ENCODE data around the gene P4HB. TPM values are rescaled to one million over a fixed set of nuclear protein-coding genes. Genes with fewer than 3 reads are reported as not detected.
"Not testable (repeated sequence)": the region's sequence is repeated elsewhere in the genome, so short reads cannot be mapped to it uniquely, and the experiment has no call there.

P4HB gene
- total RNA-seq, 2 experiments from 2014 or later = 319 to 347 TPM

GRCh38 chr17:81843713-81844326, 16.5 kb downstream of the P4HB start:
- Mint-ChIP-seq H3K9me3 (no peaks in the 10 kb centered on the region), H3K27ac (no peak overlapping the region)
- DNase-seq = no peak

GRCh38 chr17:81842725-81843504, 17.4 kb downstream of the P4HB start:
- no peak overlapping the region for H3K27ac Mint-ChIP-seq
- no peak overlapping the region for H3K4me3 Mint-ChIP-seq
- no peaks in the 10 kb centered on the region for H3K9me3 Mint-ChIP-seq
- no peaks in the 10 kb centered on the region for H3K4me1 Mint-ChIP-seq
- POLR2A ChIA-PET = interaction anchor here (0.8 kb wide), 1 partner anchor 10 kb away, joined by 3 read pairs; the partner anchor contains the start of gene MCRIP1
- DNase-seq (no peak), ATAC-seq (ENCODE audit: low read depth) (no peak)
- H3K36me3 Mint-ChIP-seq = peaks cover 6% of the 10 kb centered on the region
- H3K27me3 Mint-ChIP-seq = no peaks in the 10 kb centered on the region

More at GRCh38 chr17:81843713-81844326, 16.5 kb downstream of the P4HB start:
- H3K4me1 Mint-ChIP-seq = no peaks in the 10 kb centered on the region
- peaks cover 9% of the 10 kb centered on the region for H3K36me3 Mint-ChIP-seq
- POLR2A ChIA-PET = interaction anchor here (0.5 to 0.8 kb wide), 2 partner anchors 11 to 14 kb away, joined by 3 read pairs; partner anchors contain the start of gene MCRIP1
- no peak overlapping the region for H3K4me3 Mint-ChIP-seq
- H3K27me3 Mint-ChIP-seq = no peaks in the 10 kb centered on the region
- ATAC-seq (ENCODE audit: low read depth) = no peak

- H3K4me1 Mint-ChIP-seq = no peaks in the 10 kb centered on the region
- H3K4me3 Mint-ChIP-seq = no peak overlapping the region
- DNase-seq = no peak
- H3K36me3 Mint-ChIP-seq = peaks cover 6% of the 10 kb centered on the region
- no peak for ATAC-seq (ENCODE audit: low read depth)
- no peaks in the 10 kb centered on the region for H3K27me3 Mint-ChIP-seq
- no peak overlapping the region for H3K27ac Mint-ChIP-seq
- POLR2A ChIA-PET = interaction anchor here (1.4 kb wide), 1 partner anchor 9 kb away, joined by 5 read pairs; the partner anchor contains the start of gene MCRIP1
- no peaks in the 10 kb centered on the region for H3K9me3 Mint-ChIP-seq
Measured at GRCh38 chr17:81842378-81842724, 18.0 kb downstream of the P4HB start.

- DNase-seq = no peak
- Mint-ChIP-seq H3K27ac (no peak overlapping the region), H3K4me1 (no peaks in the 10 kb centered on the region), H3K9me3 (no peaks in the 10 kb centered on the region), H3K27me3 (no peaks in the 10 kb centered on the region), H3K4me3 (no peak overlapping the region), H3K36me3 (peaks cover 6% of the 10 kb centered on the region)
- no peak for ATAC-seq (ENCODE audit: low read depth)
- POLR2A ChIA-PET = interaction anchor here (1.4 kb wide), 1 partner anchor 9 kb away, joined by 5 read pairs; the partner anchor contains the start of gene MCRIP1
Measured at GRCh38 chr17:81841866-81842265, 18.5 kb downstream of the P4HB start.

GRCh38 chr17:81840826-81841778, 19.2 kb downstream of the P4HB start:
- POLR2A ChIA-PET = interaction anchor here (1.4 kb wide), 1 partner anchor 8 kb away, joined by 5 read pairs; the partner anchor contains the start of gene MCRIP1

GRCh38 chr17:81840059-81840458, 20.3 kb downstream of the P4HB start:
- H3K9me3 Mint-ChIP-seq; H3K4me3 Mint-ChIP-seq; H3K27ac Mint-ChIP-seq; DNase-seq; H3K4me1 Mint-ChIP-seq; ATAC-seq (ENCODE audit: low read depth); H3K36me3 Mint-ChIP-seq; H3K27me3 Mint-ChIP-seq; POLR2A ChIA-PET: not testable (repeated sequence)

More at GRCh38 chr17:81840826-81841778, 19.2 kb downstream of the P4HB start:
- H3K27ac Mint-ChIP-seq = no peak overlapping the region
- no peaks in the 10 kb centered on the region for H3K9me3 Mint-ChIP-seq
- no peaks in the 10 kb centered on the region for H3K4me1 Mint-ChIP-seq
- no peak overlapping the region for H3K4me3 Mint-ChIP-seq
- H3K36me3 Mint-ChIP-seq = peaks cover 4% of the 10 kb centered on the region
- peak; percentile 13 for ATAC-seq (ENCODE audit: low read depth)
- DNase-seq = no peak
- H3K27me3 Mint-ChIP-seq = no peaks in the 10 kb centered on the region

- no peak for ATAC-seq (ENCODE audit: low read depth)
- DNase-seq = no peak
- POLR2A ChIA-PET = interaction anchor here (0.6 kb wide), 1 partner anchor 31 kb away, joined by 3 read pairs; no protein-coding TSS in a partner anchor
- Mint-ChIP-seq H3K4me3 (no peak overlapping the region), H3K4me1 (peaks cover 3% of the 10 kb centered on the region), H3K27ac (no peak overlapping the region), H3K9me3 (no peaks in the 10 kb centered on the region), H3K36me3 (no peaks in the 10 kb centered on the region), H3K27me3 (no peaks in the 10 kb centered on the region)
Measured at GRCh38 chr17:81839301-81839700, 21.0 kb downstream of the P4HB start.

GRCh38 chr17:81838753-81839255, 21.5 kb downstream of the P4HB start:
- POLR2A ChIA-PET = interaction anchor here (0.6 kb wide), 1 partner anchor 31 kb away, joined by 3 read pairs; no protein-coding TSS in a partner anchor
- Mint-ChIP-seq H3K4me1 (peaks cover 3% of the 10 kb centered on the region), H3K4me3 (no peak overlapping the region), H3K9me3 (no peaks in the 10 kb centered on the region), H3K27ac (no peak overlapping the region), H3K27me3 (no peaks in the 10 kb centered on the region), H3K36me3 (no peaks in the 10 kb centered on the region)
- ATAC-seq (ENCODE audit: low read depth) (no peak), DNase-seq (no peak)

- Mint-ChIP-seq H3K27ac (no peak overlapping the region), H3K4me3 (no peak overlapping the region), H3K9me3 (no peaks in the 10 kb centered on the region), H3K36me3 (no peaks in the 10 kb centered on the region), H3K4me1 (peaks cover 5% of the 10 kb centered on the region), H3K27me3 (no peaks in the 10 kb centered on the region)
- ATAC-seq (ENCODE audit: low read depth) (no peak), DNase-seq (no peak)
- POLR2A ChIA-PET = no interaction called here
Measured at GRCh38 chr17:81837641-81838040, 22.7 kb downstream of the P4HB start.

GRCh38 chr17:81834831-81835267, 25.5 kb downstream of the P4HB start, which contains the start of gene PPP1R27:
TSS of gene PPP1R27 (minus strand) at chr17:81835050. CDS start at chr17:81834953, 97 bp downstream.
- Mint-ChIP-seq H3K36me3 (peaks cover 2% of the 10 kb centered on the region), H3K9me3 (no peaks in the 10 kb centered on the region), H3K27ac (peak within 1 kb of the TSS; percentile 81), H3K4me1 (peaks cover 18% of the 10 kb centered on the region), H3K4me3 (peak within 1 kb of the TSS; percentile 77), H3K27me3 (no peaks in the 10 kb centered on the region)
- no peak for DNase-seq
- POLR2A ChIA-PET = interaction anchor here (1.0 to 2.1 kb wide), 2 partner anchors 36 to 78 kb away, joined by 3 to 7 read pairs; partner anchors contain the start of gene ARHGDIA
- no peak for ATAC-seq (ENCODE audit: low read depth)

- Mint-ChIP-seq H3K36me3 (peaks cover 2% of the 10 kb centered on the region), H3K4me3 (peak overlapping the region; percentile 77), H3K4me1 (peaks cover 18% of the 10 kb centered on the region), H3K27me3 (no peaks in the 10 kb centered on the region), H3K9me3 (no peaks in the 10 kb centered on the region), H3K27ac (peak overlapping the region; percentile 81)
- DNase-seq (no peak), ATAC-seq (ENCODE audit: low read depth) (no peak)
- POLR2A ChIA-PET = interaction anchor here (0.9 to 2.2 kb wide), 10 partner anchors 8 to 151 kb away, joined by 3 to 7 read pairs (median 4); partner anchors contain the start of genes ARHGDIA, ARL16, HGS and P4HB
Measured at GRCh38 chr17:81833921-81834830, 26.2 kb downstream of the P4HB start.

All from activated naive CD8-positive, alpha-beta T cell treated with anti-CD3 and anti-CD28 coated beads, Interleukin-2, amount 10 ng/mL, durations not matched to agents 7 days and 5 days (primary cell).